Gastrocnemius medialis (tissue), 4 donors: ENCODE results near the gene GRM6.

Experiments
- CTCF ChIP-seq, 5 experiments: fragments of 450-650 bp in 3 of 5; fragments of 200-600 bp in 2 of 5; sonication (generic) in 2 of 5; IDR thresholded peaks in 4 of 5; conservative IDR thresholded peaks in 1 of 5; 1 replicate in 4 of 5; 2 replicates in 1 of 5; pipeline ENCODE4 v1.5.1; 2016 to 2019; ENCODE audit warnings: antibody characterized with exemption in 5 of 5, mild to moderate bottlenecking in 3 of 5, moderate library complexity in 3 of 5
- POLR2A ChIP-seq, 2 donors: fragments of 450-650 bp; IDR thresholded peaks; one replicate each; pipeline ENCODE4 v1.6.1; 2017; ENCODE audit warnings: antibody characterized with exemption in 2 of 2, mild to moderate bottlenecking in 2 of 2, moderate library complexity in 2 of 2

- no peak for TF ChIP-seq CTCF (IDR thresholded peaks at IDR 0.05 in 4 of 5, conservative IDR thresholded peaks at IDR 0.05 in 1 of 5)
- no peak for TF ChIP-seq POLR2A (IDR thresholded peaks at IDR 0.05)
These were observed 54.4 kb downstream of the GRM6 start, which contains the start of gene ZNF454 for GRCh38 chr5:178940569-178941360.
